ENCODE data around the gene IRS2.

GRCh38 chr13:109734002-109734785 lies 52.2 kb downstream of the IRS2 start:
- TF ChIP-seq, protein P1, sequence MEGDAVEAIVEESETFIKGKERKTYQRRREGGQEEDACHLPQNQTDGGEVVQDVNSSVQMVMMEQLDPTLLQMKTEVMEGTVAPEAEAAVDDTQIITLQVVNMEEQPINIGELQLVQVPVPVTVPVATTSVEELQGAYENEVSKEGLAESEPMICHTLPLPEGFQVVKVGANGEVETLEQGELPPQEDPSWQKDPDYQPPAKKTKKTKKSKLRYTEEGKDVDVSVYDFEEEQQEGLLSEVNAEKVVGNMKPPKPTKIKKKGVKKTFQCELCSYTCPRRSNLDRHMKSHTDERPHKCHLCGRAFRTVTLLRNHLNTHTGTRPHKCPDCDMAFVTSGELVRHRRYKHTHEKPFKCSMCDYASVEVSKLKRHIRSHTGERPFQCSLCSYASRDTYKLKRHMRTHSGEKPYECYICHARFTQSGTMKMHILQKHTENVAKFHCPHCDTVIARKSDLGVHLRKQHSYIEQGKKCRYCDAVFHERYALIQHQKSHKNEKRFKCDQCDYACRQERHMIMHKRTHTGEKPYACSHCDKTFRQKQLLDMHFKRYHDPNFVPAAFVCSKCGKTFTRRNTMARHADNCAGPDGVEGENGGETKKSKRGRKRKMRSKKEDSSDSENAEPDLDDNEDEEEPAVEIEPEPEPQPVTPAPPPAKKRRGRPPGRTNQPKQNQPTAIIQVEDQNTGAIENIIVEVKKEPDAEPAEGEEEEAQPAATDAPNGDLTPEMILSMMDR (conservative IDR thresholded peaks at IDR 0.05; ENCODE audit: low read depth in 2 of 2): no peak
- TF ChIP-seq EZH2phosphoT487 (IDR thresholded peaks at IDR 0.05; ENCODE audit: unreplicated experiment) (no peak), EZH2 (IDR thresholded peaks at IDR 0.05; ENCODE audit: low read depth, unreplicated experiment) (no peak), POLR2AphosphoS5 (IDR thresholded peaks at IDR 0.05; ENCODE audit: low read depth) (no peak), REST (IDR thresholded peaks at IDR 0.05; ENCODE audit: unreplicated experiment) (no peak), JUNB (IDR thresholded peaks at IDR 0.05; ENCODE audit: unreplicated experiment) (no peak)

All from GM23338 (cell line).